ENCODE data around the gene CDYL.

GRCh38 chr6:4743062-4743461, 33.1 kb upstream of the CDYL start:
- no peak for TF ChIP-seq POLR2A (IDR thresholded peaks at IDR 0.05)
- no peak for TF ChIP-seq EP300 (IDR thresholded peaks at IDR 0.05)
- no peak for TF ChIP-seq CTCF (IDR thresholded peaks at IDR 0.05)
- no peak for TF ChIP-seq POLR2AphosphoS5 (IDR thresholded peaks at IDR 0.05)

All from suprapubic skin (tissue), 4 donors.